CD14-positive monocyte (primary cell): ENCODE results near the gene FANCC. TPM values are rescaled to one million over a fixed set of nuclear protein-coding genes. Genes with fewer than 3 reads are reported as not detected.
"Not testable (repeated sequence)": the region's sequence is repeated elsewhere in the genome, so short reads cannot be mapped to it uniquely, and the experiment has no call there.

Experiments used
- DNase-seq, 3 donors: peaks; one replicate each; pipeline ENCODE4 v3.0.0-alpha.2; 2011 to 2022
- H2AFZ ChIP-seq: 2 replicates; pipeline ENCODE4 v1.6.0; 2012; ENCODE audit warnings: mild to moderate bottlenecking, low read depth, low read length, inconsistent platforms; ENCODE audit not compliant: insufficient read depth, poor library complexity, severe bottlenecking
- H3K27ac ChIP-seq, 2 donors: 1 replicate in 1 of 2; 2 replicates in 1 of 2; pipeline ENCODE4 v1.5.1; 2012 to 2013; ENCODE audit warnings: low read length in 2 of 2, control low read depth in 1 of 2, inconsistent platforms in 1 of 2, low read depth in 1 of 2, mild to moderate bottlenecking in 1 of 2
- H3K27me3 ChIP-seq, 2 donors: one replicate each; pipeline versions ENCODE4 v1.6.0 to v1.6.1; 2011 to 2013; ENCODE audit warnings: low read length in 2 of 2; ENCODE audit not compliant: control insufficient read depth in 2 of 2, insufficient read depth in 2 of 2
- H3K36me3 ChIP-seq, 2 donors: replicated peaks in 1 of 2; 1 replicate in 1 of 2; 2 replicates in 1 of 2; pipeline versions ENCODE4 v1.5.1 to v1.6.1; 2012 to 2013; ENCODE audit warnings: low read length in 2 of 2, control low read depth in 1 of 2, inconsistent platforms in 1 of 2, mild to moderate bottlenecking in 1 of 2; ENCODE audit not compliant: insufficient read depth in 2 of 2, control insufficient read depth in 1 of 2
- H3K4me1 ChIP-seq, 2 donors: 1 replicate in 1 of 2; 2 replicates in 1 of 2; pipeline versions ENCODE4 v1.5.1 to v1.6.1; 2012 to 2013; ENCODE audit warnings: low read length in 2 of 2, control low read depth in 1 of 2, inconsistent platforms in 1 of 2, mild to moderate bottlenecking in 1 of 2, moderate library complexity in 1 of 2; ENCODE audit not compliant: insufficient read depth in 2 of 2, control insufficient read depth in 1 of 2
- H3K4me2 ChIP-seq: replicated peaks from 2 replicates; pipeline ENCODE3; 2012; ENCODE audit warnings: low read length, moderate library complexity, mild to moderate bottlenecking; ENCODE audit not compliant: poor library complexity, severe bottlenecking; ENCODE audit errors: extremely low read depth
- H3K4me3 ChIP-seq, 3 experiments: fragments of 200-600 bp in 1 of 3; sonication (generic) in 1 of 3; replicated peaks in 1 of 3; 1 replicate in 2 of 3; 2 replicates in 1 of 3; pipeline ENCODE4 v1.5.1; 2011 to 2013; ENCODE audit warnings: low read length in 3 of 3, mild to moderate bottlenecking in 3 of 3, control low read depth in 2 of 3, low read depth in 2 of 3, inconsistent platforms in 1 of 3, moderate library complexity in 1 of 3
- H3K79me2 ChIP-seq: 2 replicates; pipeline ENCODE4 v1.6.0; 2012; ENCODE audit warnings: mild to moderate bottlenecking, control low read depth, inconsistent platforms, low read length, moderate library complexity; ENCODE audit not compliant: insufficient read depth
- H3K9ac ChIP-seq: 2 replicates; pipeline ENCODE4 v1.6.0; 2017; ENCODE audit warnings: low read length, mild to moderate bottlenecking; ENCODE audit not compliant: insufficient read depth, poor library complexity, severe bottlenecking
- H3K9me3 ChIP-seq, 2 donors: replicated peaks in 1 of 2; 1 replicate in 1 of 2; 2 replicates in 1 of 2; pipeline versions ENCODE4 v1.5.1 to v1.6.1; 2012 to 2013; ENCODE audit warnings: low read length in 2 of 2, control low read depth in 1 of 2; ENCODE audit not compliant: control insufficient read depth in 1 of 2, insufficient read depth in 1 of 2
- H4K20me1 ChIP-seq: 2 replicates; pipeline ENCODE4 v1.6.0; 2012; ENCODE audit warnings: mild to moderate bottlenecking, low read length, control low read depth, moderate library complexity; ENCODE audit not compliant: insufficient read depth
- H3K27ac Mint-ChIP-seq, 7 donors: one replicate each; pipeline ENCODE4 v1.8.0; 2020; ENCODE audit warnings: mild to moderate bottlenecking in 7 of 7, mixed read lengths in 7 of 7, moderate library complexity in 6 of 7, inconsistent platforms in 2 of 7
- H3K27me3 Mint-ChIP-seq, 3 donors: one replicate each; pipeline ENCODE4 v1.8.0; 2021 to 2022; ENCODE audit warnings: low read depth in 3 of 3, mild to moderate bottlenecking in 3 of 3, mixed read lengths in 3 of 3, moderate library complexity in 3 of 3, inconsistent platforms in 1 of 3
- H3K36me3 Mint-ChIP-seq, 2 donors: one replicate each; pipeline ENCODE4 v1.8.0; 2020; ENCODE audit warnings: mixed read lengths in 2 of 2, inconsistent platforms in 1 of 2, mild to moderate bottlenecking in 1 of 2
- H3K4me1 Mint-ChIP-seq: one replicate; pipeline ENCODE4 v1.8.0; 2020; ENCODE audit warnings: mild to moderate bottlenecking, mixed read lengths
- H3K4me3 Mint-ChIP-seq, 2 donors: one replicate each; pipeline ENCODE4 v1.8.0; 2020; ENCODE audit warnings: mild to moderate bottlenecking in 2 of 2, mixed read lengths in 2 of 2, moderate library complexity in 1 of 2
- H3K9me3 Mint-ChIP-seq, 7 donors: one replicate each; pipeline ENCODE4 v1.8.0; 2020 to 2022; ENCODE audit warnings: mixed read lengths in 7 of 7, mild to moderate bottlenecking in 6 of 7, moderate library complexity in 6 of 7, inconsistent platforms in 2 of 7
- CTCF ChIP-seq: fragments of 200-600 bp; IDR thresholded peaks from one replicate; pipeline ENCODE4 v1.8.0; 2022; ENCODE audit warnings: antibody characterized with exemption, mild to moderate bottlenecking
- WGBS: methylation state at CpG from one replicate; pipeline ENCODE4 v1.1.5; 2013; ENCODE audit warnings: missing lambda C conversion rate; ENCODE audit not compliant: insufficient coverage; 5-methylcytosine and 5-hydroxymethylcytosine counted together
- intact Hi-C, 2 donors: fragments of 100-400 bp; cut with micrococcal nuclease; formaldehyde crosslinking; loops; one replicate each; pipeline versions ENCODE4 v1.15.0 to v1.15.1; 2023
- polyA plus RNA-seq, 3 donors: library from polyadenylated mRNA; depleted of rRNA in 1 of 3; unstranded in 2 of 3; stranded (reverse) in 1 of 3; fragments of 300-500 nt in 2 of 3; fragments of >200 nt in 1 of 3; fragmentation: Illumina TruSeq in 2 of 3; gene quantifications; 1 replicate in 2 of 3; 2 replicates in 1 of 3; pipeline ENCODE4 v1.2.3, GENCODE V29; 2012 to 2021

FANCC gene
- polyA plus RNA-seq, 3 donors, result 1.2 to 2.2 (median 1.5) TPM

GRCh38 chr9:95224376-95225019 is 93.0 kb downstream of the FANCC start:
- no peaks in the 10 kb centered on the region for H4K20me1 ChIP-seq

GRCh38 chr9:95220352-95220751 is 97.2 kb downstream of the FANCC start:
- H3K27me3 ChIP-seq, H3K36me3 Mint-ChIP-seq, H3K4me1 ChIP-seq, H4K20me1 ChIP-seq, H3K27me3 Mint-ChIP-seq, H2AFZ ChIP-seq, H3K4me2 ChIP-seq, H3K79me2 ChIP-seq, H3K9me3 Mint-ChIP-seq, H3K36me3 ChIP-seq, H3K27ac ChIP-seq, DNase-seq, intact Hi-C loops, H3K4me3 ChIP-seq, H3K9ac ChIP-seq, H3K9me3 ChIP-seq, H3K4me3 Mint-ChIP-seq, H3K27ac Mint-ChIP-seq: not testable (repeated sequence)
- peaks cover 13% of the 10 kb centered on the region for H3K4me1 Mint-ChIP-seq
- WGBS, result no CpG with 5 or more reads among the region's 4 CpGs

More at GRCh38 chr9:95224376-95225019, 93.0 kb downstream of the FANCC start:
- peaks cover 0 to 4% (median 0%) of the 10 kb centered on the region in 7 donors for H3K9me3 Mint-ChIP-seq
- intact Hi-C loops, result no loop called here
- H3K27me3 Mint-ChIP-seq, result no peaks in the 10 kb centered on the region
- no peak overlapping the region for H3K4me3 ChIP-seq
- no peak overlapping the region for H3K4me3 Mint-ChIP-seq
- H3K4me2 ChIP-seq, result no peak overlapping the region
- H3K36me3 Mint-ChIP-seq, result peaks cover 3% of the 10 kb centered on the region in 2 donors
- no peaks in the 10 kb centered on the region for H3K27me3 ChIP-seq
- H3K9ac ChIP-seq, result no peak overlapping the region
- no peak overlapping the region for H3K27ac ChIP-seq
- peaks cover 6% of the 10 kb centered on the region for H3K4me1 Mint-ChIP-seq
- H3K27ac Mint-ChIP-seq, result no peak overlapping the region
- H3K9me3 ChIP-seq, result no peaks in the 10 kb centered on the region
- no peaks in the 10 kb centered on the region for H3K36me3 ChIP-seq
- no peak for TF ChIP-seq CTCF
- DNase-seq, result no peak
- no peaks in the 10 kb centered on the region for H3K79me2 ChIP-seq
- no peaks in the 10 kb centered on the region for H3K4me1 ChIP-seq
- WGBS, result no CpG with 5 or more reads among the region's 3 CpGs
- no peak overlapping the region for H2AFZ ChIP-seq
